Urothelium cell line (cell line): Measurements from ENCODE around the gene MRPS5.
"Not testable (repeated sequence)": the region's sequence is repeated elsewhere in the genome, so short reads cannot be mapped to it uniquely, and the experiment has no call there.

ENCODE experiments used
- DNase-seq: peaks from one replicate; pipeline ENCODE4 v3.0.0; 2011; ENCODE audit warnings: low spot score, mixed read lengths
- FAIRE-seq: peaks from 2 replicates; lab custom pipeline; 2011; peaks lifted over from hg19 to GRCh38; lab: Jason Lieb, UNC

The MRPS5 gene

GRCh38 chr2:95121407-95122196 lies at the start of gene MRPS5:
Gene MRPS5 (minus strand): TSS chr2:95121808. CDS start chr2:95121791, 17 bp downstream.
- peak; percentile 87 for FAIRE-seq
- DNase-seq, result peak; percentile 99

GRCh38 chr2:95166065-95166763 lies 44.6 kb upstream of the MRPS5 start:
- FAIRE-seq (no peak), DNase-seq (no peak)

- FAIRE-seq (peak; percentile 78), DNase-seq (peak; percentile 100)
Measured at GRCh38 chr2:95165371-95166064, 43.9 kb upstream of the MRPS5 start, which contains the start of gene ZNF2. Gene ZNF2 (plus strand): TSS chr2:95165809. CDS start chr2:95176227, 10,418 bp downstream.

GRCh38 chr2:95165030-95165370 lies 43.4 kb upstream of the MRPS5 start:
- DNase-seq, result no peak
- no peak for FAIRE-seq

GRCh38 chr2:95159690-95160449 lies 38.3 kb upstream of the MRPS5 start, which contains the start of gene ZNF514:
Gene ZNF514 (minus strand): TSS chr2:95159848. CDS start chr2:95153253, 6,595 bp downstream.
- DNase-seq (peak; percentile 85), FAIRE-seq (no peak)

- peak; percentile 66 for DNase-seq
- FAIRE-seq, result no peak
Measured at GRCh38 chr2:95158891-95159619, 37.4 kb upstream of the MRPS5 start.

- DNase-seq (no peak), FAIRE-seq (no peak)
Measured at GRCh38 chr2:95158441-95158840, 36.8 kb upstream of the MRPS5 start.

GRCh38 chr2:95149397-95149984 lies 27.9 kb upstream of the MRPS5 start:
- DNase-seq (no peak), FAIRE-seq (no peak)

GRCh38 chr2:95143838-95144237 lies 22.2 kb upstream of the MRPS5 start:
- DNase-seq, result no peak
- no peak for FAIRE-seq

GRCh38 chr2:95138702-95139101 lies 17.1 kb upstream of the MRPS5 start:
- no peak for FAIRE-seq
- no peak for DNase-seq

GRCh38 chr2:95122197-95122551 lies 566 bp upstream of the MRPS5 start:
- no peak for FAIRE-seq
- peak; percentile 25 for DNase-seq

GRCh38 chr2:95121093-95121406 lies 558 bp downstream of the MRPS5 start:
- DNase-seq, result no peak
- FAIRE-seq, result no peak

GRCh38 chr2:95115418-95115817 lies 6.2 kb downstream of the MRPS5 start:
- FAIRE-seq (peak; percentile 42), DNase-seq (peak; percentile 79)

- DNase-seq (no peak), FAIRE-seq (no peak)
Measured at GRCh38 chr2:95113464-95113863, 8.1 kb downstream of the MRPS5 start.

GRCh38 chr2:95110395-95110794 lies 11.2 kb downstream of the MRPS5 start:
- no peak for FAIRE-seq

GRCh38 chr2:95109260-95109659 lies 12.3 kb downstream of the MRPS5 start:
- FAIRE-seq, result no peak

More at GRCh38 chr2:95110395-95110794, 11.2 kb downstream of the MRPS5 start:
- DNase-seq, result no peak

GRCh38 chr2:95106081-95106480 lies 15.5 kb downstream of the MRPS5 start:
- FAIRE-seq, result no peak

More at GRCh38 chr2:95109260-95109659, 12.3 kb downstream of the MRPS5 start:
- DNase-seq, result no peak

GRCh38 chr2:95104606-95105005 lies 17.0 kb downstream of the MRPS5 start:
- FAIRE-seq (no peak), DNase-seq (no peak)

More at GRCh38 chr2:95106081-95106480, 15.5 kb downstream of the MRPS5 start:
- no peak for DNase-seq

- no peak for DNase-seq
- FAIRE-seq, result no peak
Measured at GRCh38 chr2:95099910-95100309, 21.7 kb downstream of the MRPS5 start.

GRCh38 chr2:95098273-95098672 lies 23.3 kb downstream of the MRPS5 start:
- not testable (repeated sequence) for DNase-seq, FAIRE-seq
